ENCODE results near the gene DCTD. TPM values are rescaled to one million over a fixed set of nuclear protein-coding genes. Genes with fewer than 3 reads are reported as not detected.
A peak's percentile ranks its signal among the peaks of the same experiment; 100 is the strongest.

DCTD gene
- polyA plus RNA-seq, 1 experiment = 151 TPM

- ChIA-PET POLR2A (no interaction called here), CTCF (interaction anchor here (1.6 to 5.4 kb wide), 5 partner anchors 9 to 467 kb away, joined by 9 to 146 read pairs (median 38); no protein-coding TSS in a partner anchor)
- H3K36me3 ChIP-seq (ENCODE audit: control insufficient read depth, insufficient read depth, low read length) = no peaks in the 10 kb centered on the region
- DNase-seq (ENCODE audit: low read depth) = no peak
- no peak overlapping the region for H3K4me3 ChIP-seq (ENCODE audit: low read depth, low read length)
- peaks cover 8% of the 10 kb centered on the region for H3K27me3 ChIP-seq (ENCODE audit: control insufficient read depth, insufficient read depth, low read length)
- no peak for TF ChIP-seq CTCF (IDR thresholded peaks at IDR 0.05; ENCODE audit: insufficient read depth, low read depth, low read length)
These were observed 22.5 kb upstream of the DCTD start for GRCh38 chr4:182939680-182940079.

- H3K36me3 ChIP-seq (ENCODE audit: control insufficient read depth, insufficient read depth, low read length) = no peaks in the 10 kb centered on the region
- peaks cover 6% of the 10 kb centered on the region for H3K27me3 ChIP-seq (ENCODE audit: control insufficient read depth, insufficient read depth, low read length)
- DNase-seq (ENCODE audit: low read depth) = no peak
- ChIA-PET POLR2A (no interaction called here), CTCF (interaction anchor here (0.6 to 5.4 kb wide), 33 partner anchors 8 to 469 kb away, joined by 3 to 146 read pairs (median 4); no protein-coding TSS in a partner anchor)
- peak; percentile 96 for TF ChIP-seq CTCF (IDR thresholded peaks at IDR 0.05; ENCODE audit: insufficient read depth, low read depth, low read length)
- no peak overlapping the region for H3K4me3 ChIP-seq (ENCODE audit: low read depth, low read length)
These were observed 21.0 kb upstream of the DCTD start for GRCh38 chr4:182938205-182938645.

- no peak for TF ChIP-seq CTCF (IDR thresholded peaks at IDR 0.05; ENCODE audit: insufficient read depth, low read depth, low read length)
- no peaks in the 10 kb centered on the region for H3K36me3 ChIP-seq (ENCODE audit: control insufficient read depth, insufficient read depth, low read length)
- peaks cover 4% of the 10 kb centered on the region for H3K27me3 ChIP-seq (ENCODE audit: control insufficient read depth, insufficient read depth, low read length)
- ChIA-PET CTCF (interaction anchor here (0.5 to 5.4 kb wide), 22 partner anchors 8 to 561 kb away, joined by 3 to 146 read pairs (median 4); no protein-coding TSS in a partner anchor), POLR2A (interaction anchor here (0.5 to 0.8 kb wide), 2 partner anchors 8 to 186 kb away, joined by 3 read pairs; no protein-coding TSS in a partner anchor)
- H3K4me3 ChIP-seq (ENCODE audit: low read depth, low read length) = no peak overlapping the region
- no peak for DNase-seq (ENCODE audit: low read depth)
These were observed 20.4 kb upstream of the DCTD start for GRCh38 chr4:182937268-182938204.

GRCh38 chr4:182932651-182933050, 15.5 kb upstream of the DCTD start:
- ChIA-PET CTCF (interaction anchor here (0.5 to 3.6 kb wide), 5 partner anchors 14 to 474 kb away, joined by 3 to 17 read pairs (median 3); no protein-coding TSS in a partner anchor), POLR2A (no interaction called here)
- TF ChIP-seq CTCF (IDR thresholded peaks at IDR 0.05; ENCODE audit: insufficient read depth, low read depth, low read length) = no peak
- no peak overlapping the region for H3K4me3 ChIP-seq (ENCODE audit: low read depth, low read length)
- H3K36me3 ChIP-seq (ENCODE audit: control insufficient read depth, insufficient read depth, low read length) = no peaks in the 10 kb centered on the region
- H3K27me3 ChIP-seq (ENCODE audit: control insufficient read depth, insufficient read depth, low read length) = no peaks in the 10 kb centered on the region
- DNase-seq (ENCODE audit: low read depth) = no peak

GRCh38 chr4:182931691-182932345, 14.6 kb upstream of the DCTD start:
- DNase-seq (ENCODE audit: low read depth) = no peak
- no peaks in the 10 kb centered on the region for H3K27me3 ChIP-seq (ENCODE audit: control insufficient read depth, insufficient read depth, low read length)
- ChIA-PET POLR2A (no interaction called here), CTCF (interaction anchor here (0.8 to 3.6 kb wide), 3 partner anchors 325 to 475 kb away, joined by 3 to 17 read pairs (median 3); no protein-coding TSS in a partner anchor)
- H3K36me3 ChIP-seq (ENCODE audit: control insufficient read depth, insufficient read depth, low read length) = no peaks in the 10 kb centered on the region
- no peak for TF ChIP-seq CTCF (IDR thresholded peaks at IDR 0.05; ENCODE audit: insufficient read depth, low read depth, low read length)
- H3K4me3 ChIP-seq (ENCODE audit: low read depth, low read length) = no peak overlapping the region
